Measurements from ENCODE around the gene GALNT7. TPM values are rescaled to one million over a fixed set of nuclear protein-coding genes. Genes with fewer than 3 reads are reported as not detected.

GALNT7 gene
- total RNA-seq, 4 donors from 2014 or later: 15.6 to 38.2 (median 23.8) TPM

DNA sequence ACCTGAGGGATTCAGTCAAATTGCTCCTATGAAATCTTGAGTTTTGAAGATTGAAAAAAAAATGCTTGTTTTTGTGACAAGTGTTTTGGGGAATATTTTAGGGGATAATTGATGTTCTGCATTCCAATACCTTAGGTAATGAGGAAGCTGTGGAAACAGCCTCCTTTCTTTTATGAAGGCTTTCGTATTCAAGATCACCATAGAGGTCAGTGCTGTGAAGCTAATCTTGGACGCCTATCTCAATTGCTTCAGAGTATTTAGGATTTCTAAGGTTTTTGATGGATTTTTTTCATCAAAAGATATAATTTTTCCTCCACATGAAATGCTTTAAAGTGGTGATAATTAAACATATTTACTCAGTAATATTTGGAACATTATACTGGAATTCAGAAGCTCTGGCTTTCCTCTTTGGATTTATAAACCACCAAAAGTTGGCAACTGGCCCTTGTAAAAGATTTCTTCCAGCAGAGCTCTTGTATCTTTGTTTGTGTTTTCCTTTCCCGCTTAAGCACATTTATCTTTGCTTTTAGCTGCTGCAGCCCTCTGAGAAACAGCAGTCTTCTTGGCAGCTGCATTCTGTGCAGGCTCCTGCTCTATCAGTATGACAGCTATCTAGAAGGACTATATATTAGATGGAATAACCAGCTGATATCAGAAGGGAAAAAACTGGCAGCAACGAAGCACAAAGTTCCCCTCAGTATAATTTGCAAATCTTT, 101.9 kb downstream of the GALNT7 start:
- Histone ChIP-seq H3K27me3 (no peaks in the 10 kb centered on the region), H3K4me3 (replicated peaks in 1 of 3) (no peak overlapping the region), H3K9me3 (no peaks in the 10 kb centered on the region), H3K36me3 (no peaks in the 10 kb centered on the region), H3K27ac (no peak overlapping the region), H3K4me1 (no peaks in the 10 kb centered on the region)
- no peak for DNase-seq
- intact Hi-C loops (cut with DNase I): no loop called here
- 63 to 68% methylated on average over 4 of the region's 4 CpGs for WGBS, 2 donors
- no peak for TF ChIP-seq POLR2A (IDR thresholded peaks at IDR 0.05)
- TF ChIP-seq, protein P1, sequence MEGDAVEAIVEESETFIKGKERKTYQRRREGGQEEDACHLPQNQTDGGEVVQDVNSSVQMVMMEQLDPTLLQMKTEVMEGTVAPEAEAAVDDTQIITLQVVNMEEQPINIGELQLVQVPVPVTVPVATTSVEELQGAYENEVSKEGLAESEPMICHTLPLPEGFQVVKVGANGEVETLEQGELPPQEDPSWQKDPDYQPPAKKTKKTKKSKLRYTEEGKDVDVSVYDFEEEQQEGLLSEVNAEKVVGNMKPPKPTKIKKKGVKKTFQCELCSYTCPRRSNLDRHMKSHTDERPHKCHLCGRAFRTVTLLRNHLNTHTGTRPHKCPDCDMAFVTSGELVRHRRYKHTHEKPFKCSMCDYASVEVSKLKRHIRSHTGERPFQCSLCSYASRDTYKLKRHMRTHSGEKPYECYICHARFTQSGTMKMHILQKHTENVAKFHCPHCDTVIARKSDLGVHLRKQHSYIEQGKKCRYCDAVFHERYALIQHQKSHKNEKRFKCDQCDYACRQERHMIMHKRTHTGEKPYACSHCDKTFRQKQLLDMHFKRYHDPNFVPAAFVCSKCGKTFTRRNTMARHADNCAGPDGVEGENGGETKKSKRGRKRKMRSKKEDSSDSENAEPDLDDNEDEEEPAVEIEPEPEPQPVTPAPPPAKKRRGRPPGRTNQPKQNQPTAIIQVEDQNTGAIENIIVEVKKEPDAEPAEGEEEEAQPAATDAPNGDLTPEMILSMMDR (IDR thresholded peaks at IDR 0.05): no peak

DNA sequence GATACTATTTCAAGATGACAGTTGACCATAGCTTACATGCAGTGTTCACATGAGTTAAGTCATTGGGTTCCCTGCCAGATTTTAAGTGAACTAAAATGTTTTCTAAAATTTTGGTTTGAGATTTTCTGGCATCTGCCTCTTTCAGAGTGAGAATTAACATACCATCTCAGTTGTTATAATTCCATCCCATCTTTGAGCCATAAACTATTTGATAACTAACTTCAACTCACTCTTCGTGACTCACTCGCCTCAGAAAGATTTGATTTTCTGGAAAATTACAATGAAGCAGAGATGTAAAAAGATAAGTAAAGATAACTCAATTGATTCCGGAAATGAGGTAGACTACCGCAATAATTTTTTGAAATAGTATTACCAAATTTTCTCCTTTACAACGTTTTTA, 103.7 kb downstream of the GALNT7 start:
- no peaks in the 10 kb centered on the region for H3K36me3 ChIP-seq

DNA sequence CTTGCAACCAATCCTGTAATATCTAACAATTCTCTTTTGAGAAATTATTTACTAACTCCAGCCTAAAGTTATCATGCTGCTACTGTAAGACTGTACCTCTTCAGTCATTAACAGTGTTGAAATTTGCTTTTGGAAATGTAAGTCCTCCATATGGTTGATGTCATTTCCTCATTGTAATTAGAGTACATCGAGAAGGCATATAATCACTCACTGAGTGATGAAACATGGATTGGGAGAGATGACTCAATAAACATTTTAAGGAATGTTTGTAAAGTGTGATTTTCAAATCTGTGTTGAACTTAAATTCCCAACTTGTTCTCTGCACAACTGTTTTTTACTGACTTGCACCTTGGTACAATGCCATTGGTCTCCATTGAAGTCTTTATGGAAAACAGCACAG, 104.4 kb downstream of the GALNT7 start:
- H3K27me3 ChIP-seq: no peaks in the 10 kb centered on the region
- no peaks in the 10 kb centered on the region for H3K36me3 ChIP-seq
- WGBS, 2 donors: 78 to 89% methylated on average over 1 of the region's 1 CpG
- no peak overlapping the region for H3K4me3 ChIP-seq (replicated peaks in 1 of 3)
- no peak for TF ChIP-seq POLR2A (IDR thresholded peaks at IDR 0.05)
- TF ChIP-seq, protein P1 (IDR thresholded peaks at IDR 0.05): no peak
- no peak overlapping the region for H3K27ac ChIP-seq
- H3K4me1 ChIP-seq: no peaks in the 10 kb centered on the region
- DNase-seq: no peak
- intact Hi-C loops (cut with DNase I): no loop called here
- H3K9me3 ChIP-seq: no peaks in the 10 kb centered on the region

More for the DNA sequence above, 103.7 kb downstream of the GALNT7 start:
- no peaks in the 10 kb centered on the region for H3K9me3 ChIP-seq
- H3K27me3 ChIP-seq: no peaks in the 10 kb centered on the region
- no peak for TF ChIP-seq POLR2A (IDR thresholded peaks at IDR 0.05)
- TF ChIP-seq, protein P1 (IDR thresholded peaks at IDR 0.05): no peak
- no peak overlapping the region for H3K27ac ChIP-seq
- H3K4me1 ChIP-seq: no peaks in the 10 kb centered on the region
- whole genome bisulfite sequencing, 2 donors: 95% methylated on average over 5 of the region's 5 CpGs
- no peak for DNase-seq
- intact Hi-C loops (cut with DNase I): no loop called here
- H3K4me3 ChIP-seq (replicated peaks in 1 of 3): no peak overlapping the region

DNA sequence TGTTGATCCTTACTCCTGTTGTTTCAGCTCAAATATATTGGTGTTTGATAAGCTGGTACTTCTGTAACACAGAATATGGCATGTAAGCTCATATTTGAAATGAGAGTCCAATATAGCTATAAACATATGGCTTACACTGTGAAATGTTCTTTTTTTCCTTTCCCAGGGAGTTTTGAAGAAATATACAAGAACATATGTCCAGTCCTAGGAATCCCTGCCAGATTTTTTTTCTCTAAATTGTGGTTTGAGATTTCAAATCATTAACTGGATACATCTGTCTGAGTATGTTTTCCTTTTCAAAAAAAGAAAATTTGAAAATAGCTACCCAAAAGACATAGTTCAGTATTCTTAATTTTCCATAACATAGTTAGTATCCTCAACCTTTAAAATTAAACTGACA, 105.3 kb downstream of the GALNT7 start:
- Histone ChIP-seq H3K4me1 (no peaks in the 10 kb centered on the region), H3K27ac (no peak overlapping the region), H3K9me3 (no peaks in the 10 kb centered on the region), H3K4me3 (replicated peaks in 1 of 3) (no peak overlapping the region), H3K36me3 (no peaks in the 10 kb centered on the region), H3K27me3 (no peaks in the 10 kb centered on the region)
- intact Hi-C loops (cut with DNase I): no loop called here
- DNase-seq: no peak
- TF ChIP-seq, protein P1 (IDR thresholded peaks at IDR 0.05): no peak
- no peak for TF ChIP-seq POLR2A (IDR thresholded peaks at IDR 0.05)

DNA sequence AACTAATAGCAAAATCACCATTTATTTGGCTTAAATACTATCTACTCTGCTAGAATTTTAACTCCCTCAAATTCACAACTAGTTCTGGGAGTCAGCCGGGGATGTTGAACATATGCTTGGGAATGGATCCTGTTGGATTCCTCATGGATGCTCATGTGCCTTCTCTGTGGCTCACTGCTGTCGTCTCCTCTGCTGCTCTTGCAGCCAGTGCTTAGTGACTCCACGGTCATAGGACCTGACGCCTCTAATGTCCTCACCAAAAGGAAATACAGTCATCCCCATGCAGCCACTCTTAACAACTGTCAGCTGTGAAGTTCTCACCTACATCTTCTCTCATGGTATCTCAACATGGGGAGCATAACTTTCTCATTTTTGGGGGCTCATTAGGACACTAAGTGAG, 106.1 kb downstream of the GALNT7 start:
- DNase-seq: no peak
- WGBS, 2 donors: 96 to 98% methylated on average over 4 of the region's 4 CpGs
- no peaks in the 10 kb centered on the region for H3K36me3 ChIP-seq
- H3K4me3 ChIP-seq (replicated peaks in 1 of 3): no peak overlapping the region
- intact Hi-C loops (cut with DNase I): no loop called here
- TF ChIP-seq POLR2A (IDR thresholded peaks at IDR 0.05): no peak
- TF ChIP-seq, protein P1 (IDR thresholded peaks at IDR 0.05): no peak
- no peaks in the 10 kb centered on the region for H3K4me1 ChIP-seq
- H3K27me3 ChIP-seq: no peaks in the 10 kb centered on the region
- no peaks in the 10 kb centered on the region for H3K9me3 ChIP-seq
- no peak overlapping the region for H3K27ac ChIP-seq
